Calu3 (cell line): Measurements from ENCODE around the gene VPS26A. TPM values are rescaled to one million over a fixed set of nuclear protein-coding genes. Genes with fewer than 3 reads are reported as not detected.

Experiments
- BruUV-seq: library from RNA; stranded (reverse); fragments of 400-500 nt; replicated peaks from 2 replicates; lab custom pipeline; 2021; lab: Mats Ljungman, UMichigan
- CTCF ChIA-PET: fragments of 300-600 bp; sonication (Branson Sonifier 250); formaldehyde crosslinking; loops from one replicate; lab custom pipeline; 2022; ENCODE audit warnings: antibody characterized with exemption; lab: Charles Lee
- DNase-seq: peaks from one replicate; pipeline ENCODE4 v3.0.0; 2022
- H3K27ac Mint-ChIP-seq: one replicate; pipeline ENCODE4 v1.8.0; 2022; ENCODE audit warnings: mixed read lengths; ENCODE audit not compliant: unreplicated experiment
- H3K27me3 Mint-ChIP-seq: one replicate; pipeline ENCODE4 v1.8.0; 2022; ENCODE audit warnings: mixed read lengths; ENCODE audit not compliant: unreplicated experiment
- H3K36me3 Mint-ChIP-seq: one replicate; pipeline ENCODE4 v1.8.0; 2022; ENCODE audit warnings: mild to moderate bottlenecking, moderate library complexity, mixed read lengths; ENCODE audit not compliant: insufficient read depth, unreplicated experiment
- H3K4me1 Mint-ChIP-seq: one replicate; pipeline ENCODE4 v1.8.0; 2022; ENCODE audit warnings: mild to moderate bottlenecking, low read depth, mixed read lengths; ENCODE audit not compliant: unreplicated experiment
- H3K4me3 Mint-ChIP-seq: one replicate; pipeline ENCODE4 v1.8.0; 2022; ENCODE audit warnings: mild to moderate bottlenecking, low read depth, moderate library complexity, mixed read lengths; ENCODE audit not compliant: unreplicated experiment
- H3K9me3 Mint-ChIP-seq: one replicate; pipeline ENCODE4 v1.8.0; 2022; ENCODE audit warnings: low read depth, mixed read lengths; ENCODE audit not compliant: unreplicated experiment
- CTCF ChIP-seq: fragments of 200-600 bp; IDR thresholded peaks from one replicate; pipeline ENCODE4 v1.8.0; 2022; ENCODE audit warnings: antibody characterized with exemption; ENCODE audit not compliant: unreplicated experiment
- intact Hi-C: fragments of 100-400 bp; cut with micrococcal nuclease; formaldehyde crosslinking; loops from one replicate; pipeline ENCODE4 v1.10.0; 2022; ENCODE audit not compliant: unreplicated experiment
- total RNA-seq: library from RNA; stranded (reverse); gene quantifications from 2 replicates; pipeline ENCODE4 v1.2.3, GENCODE V29; 2022

VPS26A gene
- total RNA-seq, 1 experiment from 2014 or later, result 80.3 TPM

GRCh38 chr10:69182005-69182404 lies 58.0 kb downstream of the VPS26A start:
- Mint-ChIP-seq H3K4me1 (peaks cover 32% of the 10 kb centered on the region), H3K4me3 (no peak overlapping the region), H3K9me3 (no peaks in the 10 kb centered on the region), H3K27me3 (no peaks in the 10 kb centered on the region), H3K27ac (no peak overlapping the region), H3K36me3 (peaks cover 29% of the 10 kb centered on the region)
- no peak for DNase-seq
- BruUV-seq, result no TSS peak
- no peak for TF ChIP-seq CTCF
- intact Hi-C loops, result no loop called here
- CTCF ChIA-PET, result interaction anchor here (1.5 kb wide), 1 partner anchor 177 kb away, joined by 4 read pairs; no protein-coding TSS in a partner anchor

- intact Hi-C loops, result no loop called here
- Mint-ChIP-seq H3K27me3 (no peaks in the 10 kb centered on the region), H3K9me3 (no peaks in the 10 kb centered on the region), H3K4me1 (peaks cover 12% of the 10 kb centered on the region), H3K27ac (no peak overlapping the region), H3K36me3 (peaks cover 30% of the 10 kb centered on the region), H3K4me3 (no peak overlapping the region)
- BruUV-seq, result no TSS peak
- CTCF ChIA-PET, result interaction anchor here (0.7 kb wide), 1 partner anchor 36 kb away, joined by 3 read pairs; no protein-coding TSS in a partner anchor
- DNase-seq, result no peak
- no peak for TF ChIP-seq CTCF
These were observed 62.5 kb downstream of the VPS26A start for GRCh38 chr10:69186524-69186923.

- no peaks in the 10 kb centered on the region for H3K9me3 Mint-ChIP-seq
- BruUV-seq, result no TSS peak
- DNase-seq, result no peak
- no peak overlapping the region for H3K4me3 Mint-ChIP-seq
- TF ChIP-seq CTCF, result no peak
- no peaks in the 10 kb centered on the region for H3K4me1 Mint-ChIP-seq
- H3K27ac Mint-ChIP-seq, result no peak overlapping the region
- CTCF ChIA-PET, result no interaction called here
- H3K27me3 Mint-ChIP-seq, result no peaks in the 10 kb centered on the region
- intact Hi-C loops, result no loop called here
- peaks cover 31% of the 10 kb centered on the region for H3K36me3 Mint-ChIP-seq
These were observed 77.1 kb downstream of the VPS26A start for GRCh38 chr10:69201045-69201444.

GRCh38 chr10:69202332-69202731 lies 78.4 kb downstream of the VPS26A start:
- Mint-ChIP-seq H3K4me1 (no peaks in the 10 kb centered on the region), H3K36me3 (peaks cover 38% of the 10 kb centered on the region), H3K27me3 (no peaks in the 10 kb centered on the region), H3K27ac (no peak overlapping the region), H3K9me3 (no peaks in the 10 kb centered on the region), H3K4me3 (no peak overlapping the region)
- CTCF ChIA-PET, result interaction anchor here (0.7 kb wide), 1 partner anchor 263 kb away, joined by 4 read pairs; no protein-coding TSS in a partner anchor
- no peak for TF ChIP-seq CTCF
- no TSS peak for BruUV-seq
- intact Hi-C loops, result no loop called here
- no peak for DNase-seq
